NOMO-1 treated with DMSO at 0.1 percent for 48 hours (cell line): Measurements from ENCODE around the gene ZBTB44.

Experiments
- DNase-seq: peaks from one replicate; lab custom pipeline; 2025; ENCODE audit not compliant: unreplicated experiment; lab: John Stamatoyannopoulos, UW

The ZBTB44 gene

DNA sequence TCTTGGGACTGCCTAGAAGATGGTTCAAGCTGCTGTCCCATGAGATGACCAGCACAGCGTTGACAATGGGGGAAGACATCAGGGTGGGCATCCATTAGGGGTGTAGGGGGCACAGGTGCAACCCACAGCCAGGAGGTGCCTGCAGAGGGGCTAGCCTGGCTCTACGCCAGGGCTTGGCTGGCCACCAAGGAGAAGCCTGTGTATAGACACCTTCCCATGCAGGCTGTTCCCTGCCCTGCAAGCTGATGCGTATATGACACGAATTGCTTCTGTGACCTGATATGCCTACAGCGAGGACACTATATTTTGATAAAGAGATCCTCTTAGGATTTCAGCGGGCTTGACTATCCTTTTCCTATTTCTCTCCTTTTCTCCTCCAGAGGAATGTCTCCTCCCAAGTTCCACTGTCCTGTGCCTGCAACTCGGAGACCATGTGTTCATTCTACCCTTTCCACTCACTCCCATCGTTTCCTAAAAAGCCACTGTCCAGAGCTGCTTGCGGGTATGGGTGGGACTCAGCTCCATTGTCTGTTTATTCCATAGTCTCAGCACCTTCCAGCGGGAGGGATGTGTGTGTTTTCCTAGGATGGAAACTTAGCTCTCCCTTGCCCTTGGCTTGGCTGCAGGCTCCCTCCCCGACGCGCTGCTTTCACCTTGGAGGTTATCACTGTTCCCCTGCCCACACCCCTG lies 99.0 kb downstream of the ZBTB44 start:
- DNase-seq: no peak

DNA sequence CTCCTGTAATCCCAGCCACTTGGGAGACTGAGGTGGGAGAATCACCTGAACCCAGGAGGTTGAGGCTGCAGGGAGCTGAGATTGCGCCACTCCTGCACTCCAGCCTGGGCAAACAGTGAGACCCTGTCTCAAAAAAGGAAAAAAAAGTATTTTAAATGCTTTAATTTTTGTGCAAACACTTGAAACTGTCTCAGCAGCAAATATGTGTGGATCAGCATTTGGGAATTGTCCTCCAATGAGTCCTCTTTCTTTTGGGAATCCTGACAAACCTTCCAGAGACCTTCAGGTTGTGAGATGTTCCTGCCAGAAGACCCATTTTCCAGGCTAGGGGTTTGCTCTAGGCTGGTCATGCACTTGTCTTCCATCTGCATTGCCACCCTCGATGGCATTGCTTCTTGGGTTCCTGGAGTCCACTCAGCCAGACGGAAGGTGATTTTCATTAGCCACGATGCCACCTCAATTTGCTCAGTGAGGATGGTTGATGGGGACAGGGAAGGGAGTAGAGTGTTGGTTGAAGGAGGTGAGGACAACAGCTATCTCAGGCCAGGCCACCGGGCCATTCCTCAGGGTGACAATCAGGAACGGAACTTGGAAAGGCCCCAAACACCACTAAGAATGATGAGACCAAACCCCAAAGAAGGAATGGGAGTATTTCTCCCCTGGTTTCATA lies 99.7 kb downstream of the ZBTB44 start:
- no peak for DNase-seq

- no peak for DNase-seq
These were observed 100.8 kb downstream of the ZBTB44 start for GRCh38 chr11:130213979-130214281.

- peak; percentile 41 for DNase-seq
These were observed 101.4 kb downstream of the ZBTB44 start for GRCh38 chr11:130213143-130213978.

- no peak for DNase-seq
These were observed 102.2 kb downstream of the ZBTB44 start for GRCh38 chr11:130212431-130212961.

DNA sequence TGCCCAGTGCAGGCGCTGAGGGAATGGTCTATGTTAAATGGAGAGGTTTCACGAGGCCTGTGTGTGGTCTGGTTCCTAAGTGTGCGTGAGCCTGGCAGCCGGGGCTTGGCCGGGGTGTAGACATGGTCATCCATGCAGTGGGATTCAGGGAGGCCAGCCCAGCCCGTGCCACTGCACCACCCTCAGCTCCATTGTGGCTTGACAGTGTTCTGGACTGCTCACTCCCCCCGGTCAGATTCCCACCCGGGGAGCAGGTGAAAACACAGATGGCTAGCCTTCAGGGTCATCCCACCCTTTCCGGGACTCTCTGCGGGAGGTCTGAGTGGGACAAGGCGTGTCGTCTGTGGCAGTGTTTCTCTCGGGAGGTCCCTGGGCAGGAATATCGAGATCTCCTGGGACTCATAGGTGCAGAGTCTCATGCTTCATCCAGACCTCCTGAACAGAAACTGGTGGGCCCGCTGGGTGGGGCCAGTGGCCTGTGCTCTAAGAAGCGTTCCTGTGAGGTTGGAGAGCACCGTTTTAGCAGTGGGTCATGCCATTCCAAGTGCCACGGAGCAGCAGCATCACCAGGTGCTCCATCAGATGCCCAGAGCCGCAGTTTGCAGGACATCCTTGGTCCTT lies 102.8 kb downstream of the ZBTB44 start:
- DNase-seq: no peak

- DNase-seq: no peak
These were observed 103.6 kb downstream of the ZBTB44 start for GRCh38 chr11:130211144-130211543.

- no peak for DNase-seq
These were observed 104.5 kb downstream of the ZBTB44 start for GRCh38 chr11:130209954-130210854.

- DNase-seq: no peak
These were observed 105.4 kb downstream of the ZBTB44 start for GRCh38 chr11:130209128-130209932.

GRCh38 chr11:130208241-130209127 lies 106.2 kb downstream of the ZBTB44 start:
- DNase-seq: no peak

- DNase-seq: no peak
These were observed 108.6 kb downstream of the ZBTB44 start for GRCh38 chr11:130206141-130206540.

DNA sequence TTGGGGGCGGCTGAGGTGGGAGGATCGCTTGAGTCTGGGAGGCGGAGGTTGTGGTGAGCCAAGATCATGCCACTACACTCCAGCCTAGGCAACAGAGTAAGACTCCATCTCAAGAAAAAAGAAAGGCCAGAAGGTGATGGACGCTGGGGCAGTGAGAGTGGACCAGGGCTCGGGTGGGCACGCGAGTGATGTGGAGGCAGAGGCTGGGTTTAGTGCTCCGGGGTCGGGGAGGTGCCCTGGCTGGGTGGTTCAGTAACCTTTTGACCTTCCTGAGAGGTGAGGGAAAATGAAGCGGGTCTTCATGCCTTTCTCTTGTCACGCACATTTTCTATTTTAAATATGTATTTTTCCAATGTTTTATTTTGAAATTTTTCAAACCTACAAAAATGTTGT lies 110.0 kb downstream of the ZBTB44 start:
- no peak for DNase-seq

- DNase-seq: no peak
These were observed 110.7 kb downstream of the ZBTB44 start for GRCh38 chr11:130203766-130204702.

- no peak for DNase-seq
These were observed 111.7 kb downstream of the ZBTB44 start for GRCh38 chr11:130202818-130203689.

DNA sequence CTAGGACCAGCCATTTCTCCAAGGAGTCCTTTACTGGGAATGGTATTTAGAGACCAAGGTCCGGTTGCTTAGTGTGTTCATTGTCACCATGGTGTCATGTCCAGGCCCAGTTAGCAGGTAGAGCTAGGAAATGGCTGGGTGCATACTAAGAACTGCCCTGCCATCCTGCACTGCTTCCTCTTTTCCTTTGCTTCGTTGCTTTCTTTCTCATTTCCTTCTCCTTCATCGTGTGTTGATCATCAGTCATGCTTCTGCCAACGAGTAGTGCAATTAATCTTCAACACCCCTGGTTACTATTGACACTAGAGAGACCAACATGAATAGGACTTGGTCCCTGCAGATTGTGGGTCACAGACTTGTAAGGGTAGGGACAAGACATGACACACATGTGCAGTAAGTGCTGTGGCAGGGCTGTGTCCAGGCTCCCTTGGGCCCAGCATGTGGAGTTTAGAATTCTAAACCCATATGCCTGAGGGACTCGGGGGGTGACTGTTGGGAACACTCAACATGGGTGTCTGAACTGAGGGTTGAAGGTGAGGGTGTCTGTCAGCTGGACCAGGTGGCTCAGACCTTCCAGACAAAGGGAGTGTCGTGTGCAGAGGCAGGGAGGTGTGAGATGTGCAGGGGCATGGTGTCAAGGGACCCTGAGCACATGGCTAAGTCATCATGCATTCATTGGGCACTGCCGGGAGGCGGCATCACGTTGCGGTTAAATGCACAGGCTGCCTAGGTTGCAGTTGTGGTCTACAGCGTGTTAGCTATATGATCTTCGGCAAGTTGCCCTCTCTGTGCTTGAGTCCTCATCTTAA lies 112.5 kb downstream of the ZBTB44 start:
- DNase-seq: peak; percentile 52

DNA sequence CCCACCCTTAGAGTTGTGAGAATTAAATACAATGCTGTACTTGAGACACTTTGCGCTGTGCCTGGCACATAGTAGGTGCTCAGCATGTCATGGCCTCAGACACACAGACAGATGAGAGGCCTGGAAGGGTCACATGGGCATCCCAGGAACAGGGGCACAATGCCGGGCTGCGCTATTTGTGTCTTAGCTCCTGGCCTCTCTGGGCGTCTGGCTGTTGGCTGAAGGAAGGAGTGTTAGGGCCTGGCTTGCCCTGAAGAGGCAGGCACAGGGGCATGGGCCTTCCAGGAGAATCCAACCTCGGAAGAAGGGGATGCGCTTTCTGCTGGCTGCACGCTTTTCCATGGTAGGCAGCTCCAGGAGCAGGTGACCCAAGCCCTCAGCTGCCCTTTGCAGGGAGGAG lies 113.7 kb downstream of the ZBTB44 start:
- DNase-seq: no peak
